PFSK-1 (cell line): Measurements from ENCODE around the gene TMEM121B.
A peak's percentile ranks its signal among the peaks of the same experiment; 100 is the strongest.

Source experiments
- POLR2AphosphoS5 ChIP-seq: IDR thresholded peaks from 2 replicates; pipeline ENCODE4 v1.6.1; 2012; ENCODE audit warnings: low read depth, mild to moderate bottlenecking, control low read depth, low read length, moderate library complexity
- SIN3A ChIP-seq: IDR thresholded peaks from 2 replicates; pipeline ENCODE4 v1.6.1; 2012; ENCODE audit warnings: mild to moderate bottlenecking, low read length, moderate library complexity, borderline replicate concordance; ENCODE audit not compliant: insufficient read depth
- TAF1 ChIP-seq: IDR thresholded peaks from 2 replicates; pipeline ENCODE4 v1.6.1; 2012; ENCODE audit warnings: low read length, control low read depth, borderline replicate concordance; ENCODE audit not compliant: insufficient read depth

GRCh38 chr22:17084554-17085276 is 36.4 kb downstream of the TMEM121B start, which contains the start of gene IL17RA:
- TF ChIP-seq POLR2AphosphoS5: peak; percentile 61; the same call in 1 of the 2 replicates
- peak; percentile 80; the same call in 1 of the 2 replicates for TF ChIP-seq TAF1
- no peak for TF ChIP-seq SIN3A
